Measurements from ENCODE around the gene IFITM5.

GRCh38 chr11:282171-282570 lies 17.2 kb downstream of the IFITM5 start:
- TF ChIP-seq POLR2A (IDR thresholded peaks at IDR 0.05) (no peak), CTCF (IDR thresholded peaks at IDR 0.05) (no peak), EP300 (IDR thresholded peaks at IDR 0.05) (no peak)

Measured in ovary (tissue), 3 donors.